GM12875 (cell line): Measurements from ENCODE around the gene INAFM2.

ENCODE experiments used
- H3K4me3 ChIP-seq: one replicate; pipeline ENCODE4 v1.5.1; 2011; ENCODE audit warnings: low read depth, low read length, control low read depth
- CTCF ChIP-seq: IDR thresholded peaks from 2 replicates; pipeline ENCODE4 v1.5.1; 2011; ENCODE audit warnings: low read depth, mild to moderate bottlenecking, control low read depth, inconsistent platforms, low read length, moderate library complexity, borderline replicate concordance; ENCODE audit not compliant: insufficient read depth

Gene INAFM2

GRCh38 chr15:40312370-40313158, 10.9 kb upstream of the INAFM2 start:
- TF ChIP-seq CTCF, result no peak

GRCh38 chr15:40313531-40314398, 9.7 kb upstream of the INAFM2 start:
- H3K4me3 ChIP-seq, result no peak overlapping the region
- TF ChIP-seq CTCF, result no peak

More at GRCh38 chr15:40312370-40313158, 10.9 kb upstream of the INAFM2 start:
- H3K4me3 ChIP-seq, result no peak overlapping the region

GRCh38 chr15:40314723-40315276, 8.7 kb upstream of the INAFM2 start:
- no peak for TF ChIP-seq CTCF
- H3K4me3 ChIP-seq, result no peak overlapping the region

- no peak overlapping the region for H3K4me3 ChIP-seq
- TF ChIP-seq CTCF, result no peak
Measured at GRCh38 chr15:40316931-40317330, 6.6 kb upstream of the INAFM2 start.

GRCh38 chr15:40317580-40317979, 5.9 kb upstream of the INAFM2 start:
- TF ChIP-seq CTCF, result no peak
- H3K4me3 ChIP-seq, result no peak overlapping the region

- H3K4me3 ChIP-seq, result no peak overlapping the region
- TF ChIP-seq CTCF, result no peak
Measured at GRCh38 chr15:40320409-40320808, 3.1 kb upstream of the INAFM2 start.
